ENCODE measurements around the gene STAG1. TPM values are rescaled to one million over a fixed set of nuclear protein-coding genes. Genes with fewer than 3 reads are reported as not detected.
"Not testable (repeated sequence)": the region's sequence is repeated elsewhere in the genome, so short reads cannot be mapped to it uniquely, and the experiment has no call there.

Gene STAG1
- total and polyA plus RNA-seq, 9 donors, result 18.7 to 66.3 (median 55.8) TPM

DNA sequence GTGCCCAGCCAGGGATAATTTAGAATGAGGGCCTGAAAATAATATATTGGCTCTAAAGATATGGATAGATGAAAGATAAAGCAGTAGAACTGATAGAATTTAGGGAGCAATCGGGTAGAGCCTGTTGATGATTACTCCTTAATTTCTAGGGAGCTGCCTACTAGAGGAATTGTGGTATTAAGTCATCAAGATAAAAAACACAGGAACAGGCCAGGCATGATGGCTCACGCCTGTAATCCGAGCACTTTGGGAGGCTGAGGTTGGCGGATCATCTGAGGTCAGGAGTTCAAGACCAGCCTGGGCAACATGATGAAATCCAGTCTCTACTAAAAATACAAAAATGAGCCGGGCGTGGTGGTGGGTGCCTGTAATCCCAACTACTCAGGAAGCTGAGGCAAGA, 371.6 kb downstream of the STAG1 start:
- WGBS, 3 donors, result 81 to 88% (median 87%) methylated on average over 6 of the region's 6 CpGs
- intact Hi-C loops (cut with DNase I), result no loop called here
- TF ChIP-seq, protein P1, sequence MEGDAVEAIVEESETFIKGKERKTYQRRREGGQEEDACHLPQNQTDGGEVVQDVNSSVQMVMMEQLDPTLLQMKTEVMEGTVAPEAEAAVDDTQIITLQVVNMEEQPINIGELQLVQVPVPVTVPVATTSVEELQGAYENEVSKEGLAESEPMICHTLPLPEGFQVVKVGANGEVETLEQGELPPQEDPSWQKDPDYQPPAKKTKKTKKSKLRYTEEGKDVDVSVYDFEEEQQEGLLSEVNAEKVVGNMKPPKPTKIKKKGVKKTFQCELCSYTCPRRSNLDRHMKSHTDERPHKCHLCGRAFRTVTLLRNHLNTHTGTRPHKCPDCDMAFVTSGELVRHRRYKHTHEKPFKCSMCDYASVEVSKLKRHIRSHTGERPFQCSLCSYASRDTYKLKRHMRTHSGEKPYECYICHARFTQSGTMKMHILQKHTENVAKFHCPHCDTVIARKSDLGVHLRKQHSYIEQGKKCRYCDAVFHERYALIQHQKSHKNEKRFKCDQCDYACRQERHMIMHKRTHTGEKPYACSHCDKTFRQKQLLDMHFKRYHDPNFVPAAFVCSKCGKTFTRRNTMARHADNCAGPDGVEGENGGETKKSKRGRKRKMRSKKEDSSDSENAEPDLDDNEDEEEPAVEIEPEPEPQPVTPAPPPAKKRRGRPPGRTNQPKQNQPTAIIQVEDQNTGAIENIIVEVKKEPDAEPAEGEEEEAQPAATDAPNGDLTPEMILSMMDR (IDR thresholded peaks at IDR 0.05), result no peak
- TF ChIP-seq EP300 (IDR thresholded peaks at IDR 0.05), result no peak
- TF ChIP-seq POLR2A (IDR thresholded peaks at IDR 0.05), result no peak
- no peak for DNase-seq
- Histone ChIP-seq H3K4me1 (ENCODE audit: insufficient read depth) (no peaks in the 10 kb centered on the region), H3K4me3 (no peak overlapping the region), H3K36me3 (no peaks in the 10 kb centered on the region), H3K9me3 (no peaks in the 10 kb centered on the region), H3K27me3 (peaks cover 2% of the 10 kb centered on the region), H3K27ac (no peak overlapping the region)

DNA sequence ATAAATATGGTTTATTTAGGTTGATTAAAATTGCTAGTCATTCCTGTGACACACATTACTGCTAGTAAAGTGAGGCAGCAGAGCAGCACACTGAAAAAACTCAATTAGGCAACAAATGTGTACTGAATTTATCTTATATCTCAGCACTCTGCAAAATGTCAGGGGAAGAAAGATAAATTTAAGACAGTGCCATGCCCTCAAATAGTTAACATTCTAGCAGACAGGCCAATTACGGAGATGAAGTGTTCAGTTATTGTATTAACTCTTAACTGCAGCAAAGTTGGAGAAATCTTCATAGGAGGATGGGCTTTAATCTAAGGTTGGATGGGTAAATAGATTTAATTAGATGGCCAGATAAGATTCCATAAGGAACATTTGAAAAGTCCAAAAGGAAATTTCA, 374.2 kb downstream of the STAG1 start:
- intact Hi-C loops (cut with DNase I), result no loop called here
- no peak for DNase-seq
- no peaks in the 10 kb centered on the region for H3K36me3 ChIP-seq

DNA sequence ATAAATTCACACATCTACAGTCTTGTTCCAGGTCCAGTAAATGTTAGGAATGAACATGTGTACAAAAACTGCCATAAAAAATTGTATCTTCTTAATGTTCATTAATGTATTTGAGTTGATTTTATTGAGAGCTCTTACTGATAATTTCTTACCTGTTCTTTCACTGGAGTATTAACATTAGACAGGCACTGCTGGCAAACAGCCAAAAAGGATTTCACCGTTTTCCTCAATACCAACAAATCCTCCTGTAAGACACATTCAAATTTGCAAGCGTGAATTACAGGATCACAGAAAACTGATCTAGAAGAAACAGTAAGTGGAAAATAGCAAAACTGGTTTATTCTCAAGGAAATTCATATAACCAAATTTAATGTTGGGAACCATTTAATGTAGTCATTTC, 374.7 kb downstream of the STAG1 start:
- intact Hi-C loops (cut with DNase I), result no loop called here
- Histone ChIP-seq H3K27me3 (peaks cover 2% of the 10 kb centered on the region), H3K9me3 (no peaks in the 10 kb centered on the region)

More for the DNA sequence above, 374.2 kb downstream of the STAG1 start:
- 52 to 63% (median 53%) methylated on average over 1 of the region's 1 CpG for WGBS, 3 donors
- Histone ChIP-seq H3K27me3 (peaks cover 2% of the 10 kb centered on the region), H3K9me3 (no peaks in the 10 kb centered on the region), H3K4me3 (no peak overlapping the region), H3K4me1 (ENCODE audit: insufficient read depth) (no peaks in the 10 kb centered on the region), H3K27ac (no peak overlapping the region)
- TF ChIP-seq POLR2A (IDR thresholded peaks at IDR 0.05), result no peak
- no peak for TF ChIP-seq EP300 (IDR thresholded peaks at IDR 0.05)
- TF ChIP-seq, protein P1 (IDR thresholded peaks at IDR 0.05), result no peak

DNA sequence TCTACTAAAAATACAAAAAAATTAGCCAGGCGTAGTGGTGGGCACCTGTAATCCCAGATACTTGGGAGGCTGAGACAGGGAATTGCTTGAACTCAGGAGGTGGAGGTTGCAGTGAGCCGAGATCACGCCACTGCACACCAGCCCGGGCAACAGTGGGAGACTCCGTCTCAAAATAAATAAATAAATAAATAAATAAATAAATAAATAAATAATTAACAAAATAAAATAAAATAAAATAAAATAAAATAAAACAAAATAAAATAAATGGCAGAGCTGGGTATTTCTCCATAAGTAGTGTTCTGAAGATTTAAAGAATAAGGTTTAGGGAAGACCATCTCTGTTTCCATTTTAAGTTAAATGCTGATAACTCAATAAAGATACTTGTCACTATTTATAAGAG, 376.4 kb downstream of the STAG1 start:
- H3K27ac ChIP-seq, result not testable (repeated sequence)
- 99 to 100% (median 99%) methylated on average over 5 of the region's 5 CpGs for WGBS, 3 donors

More for the DNA sequence above, 374.7 kb downstream of the STAG1 start:
- Histone ChIP-seq H3K4me3 (no peak overlapping the region), H3K36me3 (no peaks in the 10 kb centered on the region), H3K4me1 (ENCODE audit: insufficient read depth) (no peaks in the 10 kb centered on the region), H3K27ac (no peak overlapping the region)
- DNase-seq, result no peak
- TF ChIP-seq EP300 (IDR thresholded peaks at IDR 0.05) (no peak), POLR2A (IDR thresholded peaks at IDR 0.05) (no peak)
- TF ChIP-seq, protein P1 (IDR thresholded peaks at IDR 0.05), result no peak
- WGBS, 3 donors, result 64 to 71% (median 67%) methylated on average over 2 of the region's 2 CpGs

DNA sequence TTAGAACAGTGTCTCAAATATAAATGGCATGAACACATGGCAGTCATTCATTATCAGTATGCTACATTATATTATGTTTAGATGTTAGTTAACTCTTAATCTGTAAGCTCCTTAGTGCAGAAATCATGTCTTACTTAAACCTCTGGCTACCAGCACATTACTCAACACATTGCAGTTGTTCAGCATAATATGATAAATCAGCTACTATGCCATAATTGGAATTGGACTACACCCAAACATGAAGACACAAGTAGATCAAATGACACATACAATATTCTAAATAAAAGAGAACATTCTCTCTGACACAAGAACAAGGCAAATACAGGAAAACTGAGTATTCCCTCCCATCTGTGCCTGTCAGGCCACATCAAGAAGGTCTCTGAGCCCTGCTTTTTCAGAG, 385.9 kb downstream of the STAG1 start:
- no peaks in the 10 kb centered on the region for H3K9me3 ChIP-seq
- no peak for DNase-seq
- TF ChIP-seq, protein P1 (IDR thresholded peaks at IDR 0.05), result no peak
- TF ChIP-seq EP300 (IDR thresholded peaks at IDR 0.05), result no peak
- TF ChIP-seq POLR2A (IDR thresholded peaks at IDR 0.05), result no peak
- H3K4me3 ChIP-seq, result no peak overlapping the region
- H3K27ac ChIP-seq, result no peak overlapping the region
- no peaks in the 10 kb centered on the region for H3K27me3 ChIP-seq
- H3K36me3 ChIP-seq, result no peaks in the 10 kb centered on the region
- intact Hi-C loops (cut with DNase I), result no loop called here
- peaks cover 1% of the 10 kb centered on the region for H3K4me1 ChIP-seq (ENCODE audit: insufficient read depth)

More for the DNA sequence above, 376.4 kb downstream of the STAG1 start:
- H3K9me3 ChIP-seq; H3K4me3 ChIP-seq; DNase-seq; H3K4me1 ChIP-seq (ENCODE audit: insufficient read depth); intact Hi-C loops (cut with DNase I); H3K36me3 ChIP-seq; H3K27me3 ChIP-seq: not testable (repeated sequence)
